HPDE6-E6E7 (cell line): Measurements from ENCODE around the gene RMP24.
"Not testable (repeated sequence)": the region's sequence is repeated elsewhere in the genome, so short reads cannot be mapped to it uniquely, and the experiment has no call there.

Experiments
- DNase-seq: peaks from one replicate; pipeline ENCODE4 v3.0.0; 2011; ENCODE audit warnings: missing footprints; ENCODE audit errors: extremely low spot score

The RMP24 gene

DNA sequence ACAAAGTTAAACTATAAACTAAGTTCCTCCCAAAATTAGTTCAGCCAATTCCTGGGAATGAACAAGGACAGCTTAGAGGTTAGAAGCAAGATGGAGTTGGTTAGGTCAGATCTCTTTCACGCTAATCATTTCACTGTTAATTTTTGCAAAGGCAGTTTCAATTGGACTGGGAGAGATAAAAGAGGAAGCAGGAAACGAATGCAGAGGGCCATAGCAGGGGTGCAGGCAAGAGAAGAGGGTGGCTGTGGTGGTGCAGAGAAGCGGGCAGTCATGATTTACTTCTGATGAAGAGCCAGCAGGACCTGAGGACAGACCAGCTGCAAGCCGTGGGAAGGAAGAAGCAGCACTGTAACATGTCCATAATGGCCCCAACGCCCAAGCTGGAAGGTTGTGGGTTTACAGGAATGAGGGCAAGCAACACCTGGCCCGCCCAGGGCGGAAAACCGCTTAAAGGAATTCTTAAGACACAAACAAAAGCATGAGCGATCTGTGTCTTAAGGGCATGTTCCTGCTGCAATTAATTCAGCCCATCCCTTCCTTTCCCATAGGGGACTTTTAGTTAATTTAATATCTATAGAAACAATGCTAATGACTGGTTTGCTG lies 4.1 kb upstream of the RMP24 start:
- DNase-seq, result no peak

DNA sequence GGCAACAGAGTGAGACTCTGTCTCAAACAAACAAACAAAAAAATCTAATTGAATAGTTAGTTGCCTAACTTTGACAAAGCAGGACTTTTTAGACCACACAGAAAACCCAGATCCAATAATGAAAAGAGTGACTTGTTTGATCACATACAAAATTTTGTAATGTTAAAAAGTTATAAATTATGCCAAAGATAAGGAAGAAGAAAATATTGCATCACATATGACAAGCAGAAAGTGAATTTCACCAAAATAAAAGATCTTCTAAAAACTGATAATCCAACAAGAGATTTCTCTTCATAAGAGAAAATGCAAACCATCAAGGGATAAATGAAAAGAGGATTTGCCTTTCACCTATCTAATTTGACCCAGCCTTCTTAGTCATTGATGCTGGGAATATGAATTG lies 2.8 kb upstream of the RMP24 start:
- DNase-seq, result no peak

GRCh38 chr18:35971661-35972196 lies 750 bp upstream of the RMP24 start:
- DNase-seq, result no peak

- DNase-seq, result no peak
These were observed 1.2 kb downstream of the RMP24 start for GRCh38 chr18:35973650-35974049.

DNA sequence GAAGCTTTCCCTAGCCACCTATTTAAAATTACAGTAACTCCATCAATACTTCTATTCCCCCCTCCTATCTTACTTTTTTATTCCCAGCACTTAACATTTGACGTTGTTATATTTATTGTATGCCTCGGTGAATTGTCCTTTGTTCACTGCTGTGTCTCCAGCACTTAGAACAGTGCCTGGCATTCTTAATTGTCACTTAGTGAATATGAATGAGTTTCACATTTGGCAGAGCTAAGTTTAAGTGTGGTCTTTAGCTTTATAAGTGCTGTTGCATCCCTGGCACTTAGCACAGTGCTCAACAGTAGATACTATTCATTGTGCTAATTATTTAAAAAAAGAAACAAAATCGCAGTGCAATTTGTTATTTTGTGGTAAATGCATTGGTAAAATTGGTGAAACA lies 1.7 kb downstream of the RMP24 start:
- DNase-seq, result no peak

DNA sequence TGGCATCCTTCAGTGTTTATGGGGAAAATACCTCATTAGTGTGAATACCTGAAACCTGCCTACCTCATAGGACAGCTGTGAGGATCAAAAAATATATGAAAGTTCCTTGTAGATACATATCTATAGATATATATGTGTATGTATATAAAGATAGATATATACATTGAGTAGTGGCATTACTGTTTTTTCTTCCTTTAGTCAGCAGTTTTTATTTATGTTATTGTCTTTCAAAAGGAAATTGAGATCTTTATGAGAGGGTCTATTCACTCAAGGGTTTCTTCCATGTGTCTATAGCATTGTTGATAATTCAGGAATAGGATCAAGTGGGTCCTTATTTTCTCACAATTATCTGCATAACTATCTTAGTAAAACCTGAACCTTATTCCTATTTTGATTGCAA lies 6.6 kb downstream of the RMP24 start:
- DNase-seq, result no peak

DNA sequence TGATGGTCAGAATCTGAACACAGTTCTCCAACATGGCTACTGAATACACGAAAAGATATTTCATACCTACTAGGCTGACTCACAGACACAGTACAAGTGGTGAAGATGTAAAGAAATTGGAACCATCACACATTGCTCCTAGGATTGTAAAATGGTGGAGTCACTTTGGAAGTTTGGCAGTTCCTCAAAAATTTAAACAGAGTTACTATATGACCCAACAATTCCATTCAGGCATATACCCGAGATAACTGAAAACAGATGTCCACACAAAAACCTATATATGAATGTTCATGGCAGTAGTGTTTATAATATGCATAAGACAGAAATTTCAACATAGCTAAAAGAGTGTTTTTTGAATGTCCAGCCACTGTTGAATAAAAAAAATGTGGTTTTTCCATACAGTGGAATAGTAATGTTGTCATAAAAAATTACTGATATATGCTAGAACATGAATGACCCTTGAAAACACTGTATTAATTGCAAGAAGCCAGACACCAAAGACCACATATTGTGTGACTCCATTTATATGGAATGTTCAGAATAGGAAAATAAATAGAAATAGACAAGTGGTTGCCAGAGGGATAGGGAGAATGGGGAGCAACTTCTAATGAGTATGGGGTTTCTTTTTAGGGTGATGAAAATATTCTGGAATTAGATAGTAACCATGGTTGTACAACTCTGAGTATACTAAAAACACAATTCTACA lies 10.1 kb downstream of the RMP24 start:
- DNase-seq, result no peak

GRCh38 chr18:35983147-35983546 lies 10.7 kb downstream of the RMP24 start:
- DNase-seq, result no peak

DNA sequence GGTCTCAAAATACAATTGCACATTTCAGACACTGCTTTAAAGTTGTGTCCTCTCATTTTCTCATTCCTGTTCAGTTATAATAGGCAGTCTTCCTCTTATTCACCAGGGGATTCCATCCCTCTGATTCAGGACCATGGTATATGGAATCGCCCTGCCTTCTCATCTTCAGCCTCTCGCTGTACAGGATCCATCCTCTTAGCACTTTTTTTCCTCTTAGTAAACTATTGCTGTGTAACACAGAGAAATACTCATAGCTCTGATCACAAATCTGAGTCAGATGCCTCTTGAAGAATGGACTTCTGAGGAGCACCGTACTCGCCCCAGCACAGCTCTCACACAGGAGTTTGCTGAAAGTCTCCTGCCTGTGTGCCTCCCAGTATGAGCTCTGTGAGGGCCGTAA lies 11.3 kb downstream of the RMP24 start:
- DNase-seq, result no peak

DNA sequence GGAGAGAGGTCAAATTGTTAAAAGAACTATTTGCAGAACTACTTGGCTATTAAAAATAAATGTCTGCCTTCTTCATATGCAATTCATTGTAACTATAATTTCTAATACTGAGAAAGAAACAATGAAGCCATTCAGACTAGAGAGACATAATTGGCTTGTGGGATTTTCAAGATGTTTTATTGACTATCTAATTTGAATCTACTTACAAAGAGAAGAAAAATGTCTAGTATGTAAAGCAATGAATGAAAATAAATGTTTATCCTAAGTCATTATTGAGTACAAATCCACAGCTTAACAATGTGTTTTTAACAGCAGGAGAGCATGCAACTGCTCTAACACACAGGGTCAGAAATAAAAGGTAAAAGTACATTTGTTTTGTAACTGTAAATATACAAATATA lies 19.2 kb downstream of the RMP24 start:
- no peak for DNase-seq

- no peak for DNase-seq
These were observed 20.5 kb downstream of the RMP24 start for GRCh38 chr18:35993013-35993412.

DNA sequence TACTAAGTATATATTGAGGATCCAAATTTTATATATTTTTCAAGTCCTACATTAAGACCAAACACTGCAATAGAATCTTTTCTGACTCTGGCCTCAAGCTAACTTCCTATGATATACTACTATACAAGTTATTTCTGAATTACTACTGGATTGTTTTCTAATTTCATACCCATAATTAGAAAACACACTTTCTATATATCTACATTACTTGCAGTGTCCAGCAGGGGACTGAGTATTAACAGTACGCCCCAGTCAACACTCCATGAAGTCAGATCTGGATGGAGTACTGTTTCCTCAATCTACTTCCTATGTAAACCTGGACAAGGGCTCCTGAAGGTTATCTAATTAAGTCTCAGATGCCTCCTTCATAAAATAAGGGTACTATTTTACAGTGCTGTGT lies 26.5 kb downstream of the RMP24 start:
- no peak for DNase-seq

- no peak for DNase-seq
These were observed 27.4 kb downstream of the RMP24 start for GRCh38 chr18:35999925-36000324.

DNA sequence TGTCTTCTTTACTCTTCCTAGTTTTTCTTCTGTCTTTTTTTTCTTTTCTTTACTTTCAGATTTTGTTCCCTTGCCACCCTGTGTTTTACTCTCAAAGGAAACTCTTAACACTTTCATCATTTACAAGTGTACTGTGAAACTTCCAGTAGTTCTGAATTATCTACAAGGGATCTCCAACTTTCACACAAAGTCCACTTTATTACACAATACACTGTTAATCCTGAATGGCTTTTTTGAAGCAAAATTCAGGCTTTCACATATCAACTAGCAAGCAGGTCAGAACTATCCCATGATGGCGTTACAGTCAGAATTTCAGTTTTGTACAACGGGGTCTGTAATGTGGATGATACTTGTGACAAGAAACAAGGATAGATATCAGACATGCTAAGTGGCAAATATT lies 34.5 kb downstream of the RMP24 start:
- no peak for DNase-seq

DNA sequence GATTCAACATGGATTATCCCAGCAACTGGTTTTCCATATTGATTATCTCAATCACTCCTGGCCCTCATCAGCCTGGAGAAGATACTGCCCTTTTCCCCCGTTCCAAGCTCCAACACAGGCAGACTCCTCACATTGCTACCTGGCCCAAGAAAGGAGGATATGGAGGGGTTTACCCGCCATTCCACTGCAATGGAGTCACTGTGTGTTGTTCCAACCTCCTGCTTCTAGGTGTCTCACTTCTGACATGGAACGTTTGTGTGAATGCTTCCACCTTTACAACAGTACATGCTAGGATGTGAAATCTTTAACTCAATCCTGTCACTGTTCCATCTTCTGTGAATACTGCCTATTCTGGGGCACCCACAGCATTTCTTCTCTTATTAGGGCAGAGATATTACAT lies 36.7 kb downstream of the RMP24 start:
- no peak for DNase-seq

DNA sequence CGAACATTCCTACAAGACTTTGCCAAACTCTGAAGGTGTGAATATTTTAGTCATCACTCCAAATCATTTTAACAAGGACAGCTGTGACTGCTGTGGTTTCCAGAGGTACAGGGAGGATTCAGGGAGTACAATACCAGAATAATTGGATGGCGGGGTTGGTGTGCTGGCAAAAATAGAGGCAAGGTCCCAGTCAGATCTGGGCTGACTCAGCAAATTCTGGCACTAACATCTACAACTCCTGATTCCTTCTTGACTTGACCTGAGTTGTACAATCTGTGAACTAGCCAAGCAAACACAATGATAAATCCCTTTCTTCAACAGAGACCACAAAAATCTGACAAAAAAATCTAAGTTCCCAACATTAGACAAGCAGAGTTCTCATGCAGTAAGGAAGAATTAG lies 40.4 kb downstream of the RMP24 start:
- no peak for DNase-seq

- DNase-seq, result no peak
These were observed 43.1 kb downstream of the RMP24 start for GRCh38 chr18:36015629-36016028.

DNA sequence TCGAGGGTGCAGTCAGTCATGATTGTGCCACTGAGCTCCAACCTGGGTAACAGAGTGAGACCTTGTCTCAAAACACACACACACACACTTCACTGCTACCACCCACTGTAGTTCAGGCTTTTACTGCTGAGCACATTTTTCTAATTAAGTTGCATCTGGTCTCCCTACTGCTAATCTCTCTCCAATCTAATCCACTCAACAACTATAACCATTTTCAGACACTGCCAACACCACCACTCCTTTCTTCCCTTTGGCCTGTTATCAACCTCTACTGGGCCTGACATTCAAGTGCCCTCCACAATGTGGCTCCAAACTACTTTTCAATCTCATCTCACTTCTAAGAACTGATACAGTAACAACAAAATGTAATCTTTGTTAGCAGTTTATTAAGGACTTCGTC lies 44.8 kb downstream of the RMP24 start:
- DNase-seq, result no peak

DNA sequence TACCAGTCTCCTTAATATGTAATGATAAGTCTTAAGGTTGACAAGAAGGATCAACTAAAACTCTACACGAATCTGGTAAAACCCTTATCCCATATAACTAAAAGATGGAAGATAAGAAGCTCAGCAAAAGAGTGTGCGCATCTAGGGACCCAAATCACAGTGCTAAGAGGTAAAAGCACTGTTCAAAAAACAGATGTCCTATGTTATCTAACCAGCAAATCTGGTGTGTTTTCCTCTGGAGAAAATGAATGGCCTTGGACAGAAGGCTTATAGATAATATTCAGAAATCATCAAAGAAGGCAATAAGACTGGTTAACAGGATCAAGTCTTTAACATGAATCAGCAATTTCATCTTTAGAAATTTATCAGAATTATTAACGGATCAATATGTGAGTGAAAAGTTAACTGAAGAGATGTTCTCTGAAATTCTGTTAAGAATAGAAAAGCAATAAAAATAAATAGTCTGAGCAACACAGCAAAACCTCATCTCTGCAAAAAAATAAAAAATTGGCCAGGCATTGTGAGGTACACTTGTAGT lies 47.8 kb downstream of the RMP24 start:
- DNase-seq, result no peak

DNA sequence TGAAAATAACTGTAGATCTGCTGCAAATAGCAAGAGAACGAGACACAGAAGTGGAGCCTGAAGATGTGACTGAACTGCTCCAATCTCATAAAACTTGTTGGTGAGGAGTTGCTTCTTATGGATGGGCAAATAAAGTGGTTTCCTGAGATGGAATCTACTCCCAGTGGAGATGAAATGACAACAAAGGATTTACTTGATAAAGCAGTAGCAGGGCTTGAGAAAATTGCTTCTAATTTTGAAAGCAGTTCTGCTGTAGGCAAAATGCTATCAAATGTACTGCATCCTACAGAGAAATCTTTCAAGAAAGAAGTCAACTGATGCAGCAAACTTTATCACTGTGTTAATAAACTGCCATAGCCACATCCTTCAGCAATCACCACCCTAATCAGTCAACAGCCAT lies 50.9 kb downstream of the RMP24 start:
- DNase-seq, result no peak

DNA sequence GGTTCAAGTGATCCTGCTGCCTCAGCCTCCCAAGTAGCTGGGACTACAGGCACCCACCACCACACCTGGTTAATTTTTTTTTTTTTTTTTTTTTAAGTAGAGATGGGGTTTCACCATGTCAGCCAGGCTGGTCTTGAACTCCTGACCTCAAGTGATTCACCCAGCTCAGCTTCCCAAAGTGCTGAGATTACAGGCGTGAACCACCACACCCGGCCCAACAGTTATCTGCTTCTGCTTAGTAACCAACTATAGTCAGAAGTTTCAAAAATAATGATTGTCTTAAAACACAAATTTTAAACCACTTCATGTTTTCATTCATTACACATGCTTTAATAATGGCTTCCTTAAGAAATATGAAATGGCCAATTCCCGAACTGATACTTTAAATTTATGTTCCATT lies 51.8 kb downstream of the RMP24 start:
- DNase-seq, result not testable (repeated sequence)

- no peak for DNase-seq
These were observed 52.5 kb downstream of the RMP24 start for GRCh38 chr18:36025025-36025424.

- DNase-seq, result no peak
These were observed 56.4 kb downstream of the RMP24 start for GRCh38 chr18:36028859-36029258.
